Lower leg skin (tissue), 4 donors: ENCODE data around the gene HEXIM2. TPM values are rescaled to one million over a fixed set of nuclear protein-coding genes. Genes with fewer than 3 reads are reported as not detected.
A peak's percentile ranks its signal among the peaks of the same experiment; 100 is the strongest.

Source experiments
- DNase-seq, 2 donors: peaks; one replicate each; pipeline ENCODE4 v3.0.0-alpha.2; 2019; ENCODE audit warnings: low spot score in 2 of 2
- H3K4me3 ChIP-seq: fragments of 200-600 bp; sonication (generic); 2 replicates; pipeline ENCODE4 v1.5.1; 2017; ENCODE audit warnings: mild to moderate bottlenecking, low read depth; ENCODE audit not compliant: poor library complexity, severe bottlenecking
- CTCF ChIP-seq, 3 donors: fragments of 450-650 bp; IDR thresholded peaks; one replicate each; pipeline ENCODE4 v1.5.1; 2016; ENCODE audit warnings: antibody characterized with exemption in 3 of 3, mild to moderate bottlenecking in 3 of 3, moderate library complexity in 2 of 3
- POLR2A ChIP-seq, 2 donors: fragments of 450-650 bp; IDR thresholded peaks; one replicate each; pipeline ENCODE4 v1.6.1; 2016 to 2017; ENCODE audit warnings: antibody characterized with exemption in 2 of 2, mild to moderate bottlenecking in 1 of 2, moderate library complexity in 1 of 2
- WGBS, 2 donors: methylation state at CpG; one replicate each; pipeline ENCODE4 v1.1.5; 2018; 5-methylcytosine and 5-hydroxymethylcytosine counted together
- intact Hi-C: fragments of 100-400 bp; cut with DNase I; formaldehyde crosslinking; loops from one replicate; pipeline ENCODE4 v1.15.0; 2023; ENCODE audit warnings: low total_unique reads
- total RNA-seq, 4 donors: library from RNA; depleted of rRNA; stranded (reverse); fragments of >200 nt; gene quantifications; one replicate each; pipeline ENCODE4 v1.1.0, GENCODE V29; 2016

Gene HEXIM2
- 10 to 100 TPM in 1 of 4 donors, 1 to 10 TPM in 3; 2.4 to 16.7 (median 5.8) TPM for total RNA-seq

- TF ChIP-seq POLR2A (IDR thresholded peaks at IDR 0.05) (peak in 1 of 2 donors; percentile 96), CTCF (IDR thresholded peaks at IDR 0.05) (no peak)
- DNase-seq = peak; percentile 100
- peak within 1 kb of the TSS; percentile 77 for H3K4me3 ChIP-seq
- WGBS, 2 donors = 0 to 1% methylated on average over 45 to 53 of the region's 53 CpGs
- intact Hi-C loops = no loop called here
Observed at GRCh38 chr17:45161288-45162024, at the start of gene HEXIM2. TSS of gene HEXIM2 (plus strand) at chr17:45161875. CDS start at chr17:45162794, 919 bp downstream.

GRCh38 chr17:45112559-45113423 lies 48.9 kb upstream of the HEXIM2 start:
- H3K4me3 ChIP-seq = no peak overlapping the region
- intact Hi-C loops = no loop called here
- TF ChIP-seq POLR2A (IDR thresholded peaks at IDR 0.05) (no peak), CTCF (IDR thresholded peaks at IDR 0.05) (no peak)
- whole genome bisulfite sequencing, 2 donors = 89 to 95% methylated on average over 17 to 23 of the region's 23 CpGs
- DNase-seq = no peak

GRCh38 chr17:45113424-45113754 lies 48.3 kb upstream of the HEXIM2 start:
- no peak for TF ChIP-seq POLR2A (IDR thresholded peaks at IDR 0.05)
- TF ChIP-seq CTCF (IDR thresholded peaks at IDR 0.05) = no peak
- intact Hi-C loops = no loop called here
- no peak for DNase-seq
- H3K4me3 ChIP-seq = no peak overlapping the region
- 91 to 93% methylated on average over 9 of the region's 9 CpGs for WGBS, 2 donors

GRCh38 chr17:45114117-45114932 lies 47.4 kb upstream of the HEXIM2 start:
- TF ChIP-seq POLR2A (IDR thresholded peaks at IDR 0.05) (no peak), CTCF (IDR thresholded peaks at IDR 0.05) (no peak)
- WGBS, 2 donors = 75 to 86% methylated on average over 17 to 19 of the region's 19 CpGs
- intact Hi-C loops = no loop called here
- DNase-seq = no peak
- no peak overlapping the region for H3K4me3 ChIP-seq

- WGBS, 2 donors = 91% methylated on average over 26 of the region's 26 CpGs
Observed at GRCh38 chr17:45115015-45115625, 46.6 kb upstream of the HEXIM2 start.

More at GRCh38 chr17:45115015-45115625, 46.6 kb upstream of the HEXIM2 start:
- H3K4me3 ChIP-seq = no peak overlapping the region
- TF ChIP-seq CTCF (IDR thresholded peaks at IDR 0.05) (no peak), POLR2A (IDR thresholded peaks at IDR 0.05) (no peak)
- intact Hi-C loops = no loop called here
- DNase-seq = no peak
